Activated CD8-positive, alpha-beta memory T cell treated with anti-CD3 and anti-CD28 coated beads for 48 hours (primary cell): ENCODE results near the gene EIF2B2.

Experiments
- DNase-seq, 3 experiments: peaks; one replicate each; pipeline ENCODE4 v3.0.0-alpha.2; 2020; ENCODE audit warnings: low read depth in 2 of 3, low spot score in 2 of 3

EIF2B2 gene

DNA sequence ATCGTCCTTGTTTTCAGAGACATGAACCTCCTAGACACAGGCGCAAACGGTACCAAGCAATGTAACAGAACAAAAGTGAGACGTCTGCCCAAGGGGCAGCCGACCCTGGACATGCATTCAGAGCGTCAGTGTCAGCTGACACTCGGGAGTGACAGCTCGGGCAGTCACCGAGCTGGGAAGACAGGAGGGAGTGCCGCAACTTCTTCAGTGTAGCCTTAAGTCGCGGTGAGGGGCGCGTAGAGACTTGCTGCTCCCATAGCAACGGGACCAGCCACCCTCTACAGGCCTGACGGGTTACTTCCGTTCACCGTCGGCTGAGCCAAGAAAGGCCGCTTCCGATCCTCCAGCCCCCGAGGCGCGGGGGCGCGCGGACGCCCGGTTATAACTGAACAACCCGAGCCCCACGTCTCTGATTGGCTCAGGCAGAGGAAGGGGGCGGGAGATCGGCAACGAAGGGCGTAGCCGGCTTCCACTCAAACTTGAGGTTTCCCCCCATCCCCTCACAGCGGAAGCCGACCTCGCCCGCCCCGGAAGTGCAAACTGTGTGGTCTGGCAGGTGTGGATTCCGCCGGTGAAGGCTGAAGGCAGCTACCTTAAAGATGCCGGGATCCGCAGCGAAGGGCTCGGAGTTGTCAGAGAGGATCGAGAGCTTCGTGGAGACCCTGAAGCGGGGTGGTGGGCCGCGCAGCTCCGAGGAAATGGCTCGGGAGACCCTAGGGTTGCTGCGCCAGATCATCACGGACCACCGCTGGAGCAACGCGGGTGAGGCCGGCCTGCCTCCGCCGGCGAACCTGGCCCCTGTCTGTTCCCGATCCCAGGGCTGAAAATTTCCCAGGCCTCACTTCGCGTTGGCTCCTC lies at the start of gene EIF2B2:
Gene EIF2B2 (plus strand): TSS at position 530 of the 858 bp plus-strand sequence. CDS start 70 bp downstream, at position 600.
- peak; percentile 95 to 96 (median 96) for DNase-seq

DNA sequence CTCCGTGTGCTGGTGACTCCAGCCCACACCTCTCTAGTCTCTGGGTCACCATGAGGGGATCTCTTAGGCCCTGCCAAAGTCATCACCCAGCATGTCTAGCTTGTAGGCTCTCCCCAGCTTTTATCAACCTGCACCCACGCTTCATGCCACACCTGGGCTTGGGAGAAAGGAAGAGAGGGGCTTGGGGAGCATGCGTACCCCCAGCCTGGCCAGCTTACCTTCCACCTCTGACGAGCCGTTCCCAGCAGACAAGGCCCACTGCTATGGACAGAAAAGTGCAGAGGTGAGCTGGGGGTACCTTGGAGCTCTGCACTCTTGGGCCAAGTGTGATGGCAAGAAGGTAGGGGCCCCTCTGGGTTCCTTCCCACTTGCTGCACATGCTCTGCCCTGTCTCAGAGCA lies 49.0 kb upstream of the EIF2B2 start:
- no peak for DNase-seq

DNA sequence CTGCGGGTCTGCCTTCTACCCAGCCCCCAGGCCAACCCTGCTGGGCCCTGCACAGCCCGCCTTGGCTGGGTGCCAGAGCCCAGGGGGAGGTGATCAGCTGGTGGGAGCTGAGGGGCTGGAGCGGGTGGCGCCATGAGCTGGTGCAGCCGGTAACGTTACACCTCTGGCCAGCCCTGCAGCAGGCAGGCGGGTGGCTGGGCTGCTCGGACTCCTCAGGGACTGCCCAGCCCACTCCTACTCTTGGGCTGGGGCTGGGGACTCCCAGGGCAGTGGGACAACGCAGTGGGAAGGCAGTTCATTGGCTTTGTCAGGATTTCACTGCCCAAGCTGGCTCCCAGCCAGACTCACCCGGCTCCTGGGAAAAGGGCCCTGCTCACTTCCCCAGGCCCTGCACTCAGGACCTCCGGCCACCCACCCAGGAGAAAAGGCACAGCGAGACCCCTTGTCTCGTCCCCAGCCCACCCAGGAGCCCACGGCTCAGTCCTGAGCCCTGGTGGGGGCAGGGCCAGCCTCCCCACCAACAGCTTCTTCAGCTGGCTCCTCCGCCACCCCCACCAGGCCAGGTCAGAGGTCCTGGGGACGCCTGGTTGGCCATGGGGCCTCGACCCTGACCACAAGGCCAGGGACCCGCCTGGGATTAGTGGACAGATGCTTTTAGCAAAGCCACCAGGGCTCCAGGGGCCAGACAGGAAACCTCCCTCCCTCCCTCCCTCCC lies 48.3 kb upstream of the EIF2B2 start:
- no peak for DNase-seq

DNA sequence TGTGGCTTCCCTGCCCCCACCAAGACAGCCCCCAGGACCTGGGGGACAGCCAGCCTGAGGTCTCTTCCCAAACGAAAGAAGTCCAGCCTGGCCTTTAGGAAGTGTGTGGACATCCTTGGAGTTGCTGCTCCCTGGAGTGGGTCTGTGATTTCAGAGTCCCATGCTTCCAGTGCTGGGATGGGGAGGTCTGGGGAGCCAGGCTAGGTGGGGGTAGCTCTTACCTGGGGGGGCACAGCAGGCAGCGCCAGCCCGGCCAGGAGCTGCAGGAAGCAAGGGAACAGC lies 47.8 kb upstream of the EIF2B2 start:
- DNase-seq, result no peak

DNA sequence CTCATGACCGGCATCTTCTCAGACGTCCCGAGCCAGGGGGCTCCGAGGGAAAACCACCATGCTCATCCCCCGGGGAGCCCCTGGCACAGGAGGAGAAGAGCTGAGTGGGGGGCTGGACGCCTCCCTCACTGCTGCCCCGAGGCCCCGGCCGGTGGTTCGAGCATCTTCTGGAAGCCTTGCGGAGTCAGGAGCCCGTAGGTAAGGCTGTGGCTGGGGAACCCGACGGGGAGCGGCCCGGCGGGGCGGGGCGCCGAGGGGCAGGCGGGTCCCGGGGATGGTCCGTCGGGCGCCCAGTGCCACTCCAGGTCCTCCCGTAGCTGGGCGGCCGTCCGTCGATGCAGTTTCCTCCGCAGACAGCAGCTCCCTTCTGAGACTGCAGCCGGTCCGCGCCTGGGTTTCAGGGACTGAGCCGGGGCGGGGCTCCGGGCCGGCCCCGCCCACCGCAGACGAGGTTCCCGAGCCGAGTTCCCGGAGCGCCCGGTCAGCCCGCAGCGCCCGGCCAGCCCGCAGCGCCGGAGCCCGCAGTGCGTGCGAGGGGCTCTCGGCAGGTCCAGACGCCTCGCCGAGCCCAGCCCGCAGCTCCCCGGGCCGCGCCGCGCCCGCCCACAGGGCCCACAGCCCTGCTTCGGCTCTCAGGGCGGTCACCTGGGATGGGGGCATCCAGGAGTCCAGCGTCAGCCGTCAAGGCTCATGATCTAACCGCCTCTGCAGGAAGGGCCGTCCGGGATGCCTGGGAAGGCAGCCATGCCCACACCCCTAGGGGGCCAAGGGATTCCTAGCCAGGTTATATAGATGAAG lies 47.3 kb upstream of the EIF2B2 start, which contains the start of gene PGF:
Gene PGF (minus strand): TSS at position 369 of the 798 bp plus-strand sequence. CDS start 355 bp downstream, at position 14.
- DNase-seq, result no peak

DNA sequence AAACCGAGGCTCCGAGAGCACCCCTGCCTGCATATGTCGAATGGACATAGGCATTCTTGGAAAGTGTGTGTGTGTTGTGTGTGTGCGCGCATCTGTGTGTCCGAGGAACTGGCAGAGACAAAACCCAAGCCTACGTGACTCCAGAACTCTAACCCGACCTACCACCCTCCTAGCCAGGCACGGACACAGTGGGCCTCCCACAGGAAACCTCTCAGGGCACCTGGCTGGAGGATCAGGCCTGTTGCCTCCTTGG lies 46.8 kb upstream of the EIF2B2 start:
- DNase-seq, result no peak

DNA sequence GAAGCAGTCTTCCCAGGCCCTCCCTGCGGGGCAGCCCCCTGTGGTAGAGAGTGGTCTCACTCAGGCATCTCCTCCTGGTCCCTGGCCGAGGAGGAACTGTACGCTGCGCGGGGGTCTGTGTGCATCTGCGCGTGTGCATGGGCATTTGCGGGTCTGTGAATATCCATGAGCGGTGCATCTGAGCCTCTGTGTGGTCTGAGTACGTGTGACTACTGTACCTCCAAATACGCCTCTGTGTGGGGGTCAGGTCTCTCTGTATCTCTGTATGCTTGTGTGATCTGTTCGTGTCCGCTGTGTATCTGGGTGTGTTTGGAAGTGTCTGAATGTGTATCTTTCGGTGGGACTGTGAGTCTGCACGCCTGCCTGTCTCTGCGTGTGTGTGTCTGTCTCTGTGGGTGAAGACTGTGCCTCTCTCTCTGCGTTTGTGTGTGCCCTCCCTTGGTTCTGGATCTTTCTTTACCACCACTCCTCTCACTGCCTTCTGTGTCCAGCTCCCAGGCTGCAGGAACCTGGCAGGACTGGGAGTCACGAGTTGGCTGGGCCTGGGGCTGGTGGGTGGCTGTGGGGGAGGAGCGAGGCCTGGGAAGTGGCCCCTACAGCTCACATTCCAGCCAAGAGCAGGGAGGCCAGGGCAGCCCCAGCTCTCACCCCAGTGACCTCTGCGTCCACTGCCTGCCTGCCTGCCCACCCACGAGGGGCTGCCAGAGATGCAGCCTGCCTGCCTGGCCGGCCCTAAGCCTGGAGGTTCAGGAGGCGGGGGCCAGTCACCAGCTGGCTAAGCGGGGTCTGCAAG lies 46.2 kb upstream of the EIF2B2 start:
- no peak for DNase-seq

DNA sequence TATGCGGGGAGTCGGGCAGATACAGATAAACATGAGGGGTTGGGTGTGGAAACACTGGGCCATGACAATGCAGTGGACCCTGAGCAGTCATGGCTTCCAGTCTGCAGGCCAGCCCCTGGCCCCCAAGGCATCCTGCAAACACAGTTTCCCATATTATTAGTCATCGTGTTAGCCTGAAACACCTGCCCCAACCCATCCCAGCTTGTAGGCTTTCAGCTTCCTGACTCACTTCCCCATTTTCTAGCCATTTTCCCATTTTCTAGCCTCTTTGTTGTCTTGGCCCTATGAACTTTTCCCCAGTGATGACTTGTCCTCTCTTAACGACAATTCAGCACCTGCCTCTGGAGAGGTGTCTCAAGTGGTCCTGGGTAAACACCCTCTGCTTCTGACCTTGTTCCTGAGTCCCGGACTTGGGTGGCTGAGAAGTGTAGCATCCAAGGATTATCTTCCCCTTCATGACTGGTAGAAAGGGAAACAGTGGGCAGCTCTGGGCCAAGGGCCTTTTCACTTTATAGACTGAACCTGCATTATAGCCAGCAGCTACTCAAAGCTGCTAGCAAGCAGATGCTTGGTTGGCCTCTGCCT lies 43.0 kb upstream of the EIF2B2 start:
- DNase-seq, result no peak

DNA sequence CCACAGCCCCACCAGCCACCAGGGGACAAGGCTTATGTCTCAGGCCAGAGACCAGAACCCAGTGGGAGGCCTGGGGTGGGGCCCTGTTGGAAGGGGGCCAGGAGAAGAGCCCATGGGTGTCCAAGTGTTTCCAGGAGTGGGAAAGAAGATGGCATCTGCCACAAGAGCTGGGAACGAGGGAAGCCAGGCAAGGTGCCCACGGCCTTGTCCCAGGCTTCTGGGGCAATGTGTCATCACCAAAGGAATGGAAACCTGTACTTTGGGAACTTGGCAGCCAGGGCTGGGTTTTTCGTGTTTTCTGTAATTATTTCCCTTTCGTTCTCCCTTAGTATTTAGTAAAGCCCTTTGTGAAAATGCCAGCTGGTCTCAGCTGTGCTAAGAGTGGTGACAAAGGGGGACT lies 42.0 kb upstream of the EIF2B2 start:
- DNase-seq, result no peak

DNA sequence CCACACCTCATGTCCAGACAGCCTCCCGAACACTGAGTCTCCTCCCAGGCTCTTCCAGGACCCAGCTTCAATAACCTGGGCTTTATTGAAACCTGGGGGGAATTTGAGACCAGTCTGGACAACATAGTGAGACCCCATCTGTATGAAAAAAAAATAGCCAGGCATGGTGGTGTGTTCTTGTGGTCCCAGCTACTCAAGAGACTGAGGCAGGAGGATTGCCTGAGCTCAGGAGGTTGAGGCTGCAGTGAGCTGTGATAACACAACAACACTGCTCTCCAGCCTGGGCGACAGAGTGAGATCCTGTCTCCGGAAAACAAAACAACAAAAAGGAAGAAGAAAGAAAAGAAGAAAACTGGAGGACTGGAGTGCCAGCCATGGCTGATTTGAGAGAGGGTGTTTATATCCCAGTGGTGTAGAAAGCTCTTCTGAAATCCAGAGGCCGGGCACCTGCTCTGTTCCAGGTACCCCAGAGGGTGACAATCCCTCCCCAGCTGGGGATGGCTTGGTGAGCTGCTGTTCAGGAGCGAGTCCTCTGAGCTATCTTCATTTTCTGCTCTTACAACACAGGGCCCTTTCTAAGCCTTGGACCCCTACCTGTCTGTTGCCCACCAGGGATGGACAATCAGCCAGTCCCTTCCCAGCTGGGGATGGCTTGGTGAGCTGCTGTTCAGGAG lies 41.3 kb upstream of the EIF2B2 start:
- no peak for DNase-seq

DNA sequence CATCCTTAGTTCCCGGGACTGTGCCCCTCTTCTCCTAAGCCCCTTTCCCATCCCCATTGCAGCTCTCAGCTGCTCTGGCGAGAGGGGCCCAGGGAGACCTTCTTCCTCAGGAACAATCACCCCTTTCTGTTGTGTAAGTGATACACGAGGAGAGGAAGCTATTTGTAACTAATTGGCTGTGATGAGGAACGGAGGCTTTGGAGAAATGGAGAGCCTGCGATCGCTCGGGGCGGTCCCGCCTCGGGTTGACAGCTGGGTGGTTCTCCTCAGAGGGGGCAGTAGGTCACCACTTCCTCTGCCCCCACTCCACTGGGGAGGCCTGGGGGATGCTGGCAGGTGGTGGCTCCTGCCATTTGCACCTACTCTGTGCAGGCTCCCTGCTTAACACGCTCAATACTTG lies 40.7 kb upstream of the EIF2B2 start:
- no peak for DNase-seq

DNA sequence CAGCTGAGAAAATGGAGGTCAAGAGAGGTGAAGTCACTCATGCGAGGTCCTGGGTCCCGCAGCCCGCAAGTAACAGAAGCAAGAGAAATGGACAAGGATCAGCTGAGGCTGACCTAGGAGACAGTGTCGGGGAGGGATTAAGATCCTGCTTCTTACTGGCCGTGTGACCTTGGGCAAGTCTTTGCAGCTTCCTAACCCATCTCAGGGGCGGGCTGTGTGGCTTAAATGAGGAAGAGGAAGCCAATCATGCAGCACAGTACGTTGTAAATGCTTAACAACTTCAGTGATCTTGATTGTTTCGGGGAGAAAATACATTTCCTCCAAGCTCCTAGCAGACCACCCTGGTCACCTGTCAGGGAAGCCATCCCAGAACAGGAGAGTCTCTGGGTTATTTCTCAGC lies 40.2 kb upstream of the EIF2B2 start:
- no peak for DNase-seq

DNA sequence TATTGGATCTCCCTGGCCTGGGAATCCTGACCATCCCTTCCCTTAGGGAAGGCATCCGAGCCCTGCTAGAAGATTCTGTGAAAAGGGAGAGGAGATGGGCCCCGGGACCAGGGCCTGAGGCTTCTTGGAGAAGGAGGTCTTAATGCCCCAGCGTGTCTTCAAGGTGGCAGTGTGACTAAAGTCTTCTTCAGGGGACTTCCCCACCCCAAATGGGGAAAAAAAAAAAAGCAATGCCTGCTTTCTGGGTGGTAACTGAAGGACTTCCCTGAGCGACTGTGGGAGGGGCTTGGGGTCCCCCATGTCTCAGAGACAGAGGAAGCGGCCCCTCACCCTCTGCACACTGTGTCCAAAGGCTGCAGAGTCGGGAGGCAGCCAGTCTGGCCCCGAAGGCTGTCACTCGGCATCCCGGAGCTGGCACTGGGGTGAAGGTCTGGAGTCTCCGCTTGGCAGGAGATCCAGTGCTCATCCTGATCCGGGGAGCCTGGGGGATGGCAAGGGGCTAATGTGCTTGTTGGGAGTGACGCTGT lies 39.5 kb upstream of the EIF2B2 start:
- no peak for DNase-seq

DNA sequence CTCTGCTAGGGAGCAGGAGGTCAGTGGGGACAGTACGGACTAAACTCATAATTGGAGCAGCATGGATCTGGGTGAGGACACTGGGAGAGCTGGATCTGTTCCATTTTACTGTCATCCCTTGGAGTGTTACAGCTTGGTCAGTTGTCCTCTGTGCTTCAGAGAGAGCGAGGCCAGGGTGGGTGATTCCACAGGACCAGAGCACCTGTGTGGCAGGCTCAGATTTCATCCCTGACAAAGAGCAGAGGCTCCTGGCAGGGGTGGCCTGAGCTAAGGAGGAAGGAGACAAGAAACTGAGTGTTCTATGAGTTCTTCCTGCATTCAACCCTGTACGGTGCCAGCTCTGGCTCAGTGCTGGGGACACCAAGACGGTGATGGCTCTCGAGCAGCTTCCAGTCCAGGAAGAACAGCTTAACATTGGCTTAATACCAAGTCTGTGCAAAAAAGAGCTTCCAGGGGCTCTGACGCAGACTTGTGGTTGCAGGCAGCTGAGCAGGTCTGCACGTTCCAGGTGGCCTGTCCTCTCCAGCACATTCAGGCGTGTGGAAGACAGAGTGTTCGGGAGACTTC lies 38.9 kb upstream of the EIF2B2 start:
- DNase-seq, result no peak

DNA sequence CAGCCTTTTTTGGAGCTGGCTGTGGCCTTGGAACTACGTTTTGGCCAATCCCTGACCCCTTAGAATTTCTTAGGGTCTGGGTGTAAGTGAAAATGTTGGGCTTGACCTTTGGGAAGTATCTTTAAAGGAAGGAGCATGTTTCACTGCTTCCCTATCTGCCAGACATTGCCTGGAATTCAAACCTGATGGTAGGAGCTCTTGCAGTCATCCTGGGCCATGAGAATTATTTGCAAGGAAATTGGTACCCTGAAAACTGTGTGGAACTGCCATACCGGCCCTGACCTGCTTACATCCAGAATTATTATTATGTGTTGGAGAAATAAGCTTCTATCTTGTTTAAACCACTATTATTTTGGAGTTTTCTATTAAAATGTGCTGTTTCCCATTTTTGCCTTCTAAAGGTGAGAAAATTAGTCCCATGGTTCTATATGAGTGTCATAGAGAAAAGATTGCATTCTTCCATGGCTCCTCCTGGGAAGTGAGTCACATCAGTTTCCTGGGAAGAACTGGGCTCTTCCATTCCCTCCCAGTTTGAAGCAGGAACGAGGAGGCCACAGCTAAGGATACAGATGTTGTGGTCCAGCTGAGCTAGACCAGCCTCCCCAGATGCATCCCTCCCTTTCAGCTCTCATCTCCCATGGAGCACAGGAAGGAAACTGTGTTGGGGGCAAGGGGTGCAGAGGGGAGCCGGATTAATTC lies 37.8 kb upstream of the EIF2B2 start:
- no peak for DNase-seq

DNA sequence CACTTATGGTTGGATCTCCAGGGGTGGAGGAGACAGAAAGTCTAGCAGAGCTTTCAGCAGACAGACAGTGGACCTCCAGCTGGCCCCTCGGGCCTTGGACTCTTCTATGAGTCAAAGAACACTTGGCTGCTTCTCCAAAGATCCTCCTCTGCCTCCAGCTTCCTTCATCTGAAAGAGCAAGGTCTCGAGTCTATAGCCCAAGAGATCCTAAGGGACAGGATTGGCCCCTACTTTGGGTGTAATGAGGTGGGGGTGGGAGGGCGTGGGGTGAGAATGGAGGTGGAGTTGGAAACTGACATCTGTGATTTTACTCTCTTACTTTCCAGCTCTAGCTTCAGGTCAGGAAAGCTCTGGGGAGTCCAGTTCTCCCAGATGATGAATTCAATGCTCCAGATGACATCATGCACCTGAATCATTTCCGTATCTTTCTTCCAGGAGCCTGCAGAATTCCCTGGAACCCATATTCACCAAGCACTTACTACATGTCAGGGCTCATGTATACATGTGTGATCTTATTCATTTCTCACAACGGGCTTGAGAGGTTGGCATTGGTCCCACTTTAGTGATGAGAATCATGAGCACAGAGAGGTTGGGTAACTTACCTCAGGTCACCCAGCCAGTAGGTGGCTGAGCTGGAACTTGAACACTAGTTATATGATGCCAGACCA lies 37.1 kb upstream of the EIF2B2 start:
- no peak for DNase-seq

DNA sequence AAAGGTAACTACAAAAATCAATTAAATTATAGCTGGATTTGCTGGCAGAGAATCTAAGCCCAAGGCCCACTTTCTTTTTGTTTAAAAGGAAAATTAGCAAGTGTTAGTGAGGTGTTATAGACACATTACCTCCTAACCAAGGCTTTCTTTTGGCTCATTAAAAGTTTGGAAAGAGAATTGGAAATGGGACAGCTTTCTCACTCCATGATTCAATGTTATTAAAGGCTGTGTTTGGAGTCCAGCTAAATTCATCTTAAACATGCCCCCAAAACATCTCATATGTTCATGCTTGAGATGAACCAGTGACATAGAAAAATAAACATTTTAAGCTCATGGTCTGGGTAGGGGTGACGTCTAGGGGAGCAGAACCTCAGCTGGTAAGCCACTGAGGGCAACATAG lies 33.9 kb upstream of the EIF2B2 start:
- no peak for DNase-seq

DNA sequence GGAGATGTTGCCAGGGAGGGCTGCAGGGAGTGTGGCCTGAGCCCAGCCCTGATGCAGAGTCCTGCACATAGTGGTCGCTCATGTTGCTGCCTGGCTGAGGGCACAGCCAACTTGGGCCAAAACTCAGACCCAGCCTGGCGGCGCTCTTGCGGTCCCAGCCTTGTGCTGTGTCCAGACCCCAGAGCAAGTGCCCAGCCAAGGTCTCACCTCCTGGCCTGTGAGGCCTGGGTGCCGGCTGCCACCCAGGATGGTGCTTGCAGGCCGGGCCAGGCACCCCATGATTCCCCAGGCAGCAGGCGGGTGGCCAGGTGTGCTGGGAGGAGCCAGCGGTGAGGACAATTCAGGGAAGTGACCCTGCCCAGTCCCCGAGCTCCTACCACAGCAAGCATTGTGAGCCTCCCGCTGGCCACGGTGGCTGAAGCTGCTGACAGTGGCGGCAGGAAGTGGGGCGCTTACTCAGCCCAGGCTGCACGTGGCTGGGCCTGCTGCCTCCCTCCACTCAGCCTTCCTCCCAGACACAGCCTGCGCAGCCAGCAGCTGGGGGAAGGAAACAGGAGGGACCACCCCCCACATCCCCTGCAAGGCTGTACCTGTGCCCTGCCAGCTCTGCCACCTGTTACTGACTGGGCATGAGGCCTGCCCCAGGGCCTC lies 29.6 kb upstream of the EIF2B2 start:
- peak in 2 of 3 experiments; percentile 6 to 20 for DNase-seq
